BJ (cell line): Measurements from ENCODE around the gene FCN2. TPM values are rescaled to one million over a fixed set of nuclear protein-coding genes. Genes with fewer than 3 reads are reported as not detected.

Experiments used
- CTCF ChIA-PET: fragments of 350-600 bp; formaldehyde crosslinking; extraction: SDS; loops from one replicate; lab custom pipeline; 2021; ENCODE audit warnings: antibody characterized with exemption, inconsistent platforms; lab: Yijun Ruan, JAX
- POLR2A ChIA-PET: fragments of 300-600 bp; sonication (Branson Sonifier 250); formaldehyde crosslinking; extraction: SDS; loops from one replicate; lab custom pipeline; 2021; ENCODE audit warnings: antibody characterized with exemption; lab: Charles Lee
- DNase-seq: peaks from one replicate; pipeline ENCODE4 v3.0.0-alpha.2; 2011; ENCODE audit warnings: low read depth
- H3K27me3 ChIP-seq: 2 replicates; pipeline ENCODE4 v1.6.0; 2011; ENCODE audit warnings: low read length; ENCODE audit not compliant: control insufficient read depth, insufficient read depth
- H3K36me3 ChIP-seq: 2 replicates; pipeline ENCODE4 v1.5.1; 2011; ENCODE audit warnings: low read length; ENCODE audit not compliant: control insufficient read depth, insufficient read depth
- H3K4me3 ChIP-seq: 2 replicates; pipeline ENCODE4 v1.5.1; 2011; ENCODE audit warnings: low read depth, mild to moderate bottlenecking, control low read depth, low read length
- polyA plus RNA-seq: library from polyadenylated mRNA; depleted of rRNA; stranded (reverse); fragments of >200 nt; gene quantifications from 2 replicates; pipeline ENCODE4 v1.2.3, GENCODE V29; 2011
- TF ChIP-seq, protein P1 (sequence below): IDR thresholded peaks from 2 replicates; pipeline ENCODE4 v1.5.1; 2011; ENCODE audit warnings: low read depth, mild to moderate bottlenecking, control low read depth, inconsistent platforms, low read length, moderate library complexity; ENCODE audit not compliant: insufficient read depth

Gene FCN2
- polyA plus RNA-seq, 1 experiment: not detected

DNA sequence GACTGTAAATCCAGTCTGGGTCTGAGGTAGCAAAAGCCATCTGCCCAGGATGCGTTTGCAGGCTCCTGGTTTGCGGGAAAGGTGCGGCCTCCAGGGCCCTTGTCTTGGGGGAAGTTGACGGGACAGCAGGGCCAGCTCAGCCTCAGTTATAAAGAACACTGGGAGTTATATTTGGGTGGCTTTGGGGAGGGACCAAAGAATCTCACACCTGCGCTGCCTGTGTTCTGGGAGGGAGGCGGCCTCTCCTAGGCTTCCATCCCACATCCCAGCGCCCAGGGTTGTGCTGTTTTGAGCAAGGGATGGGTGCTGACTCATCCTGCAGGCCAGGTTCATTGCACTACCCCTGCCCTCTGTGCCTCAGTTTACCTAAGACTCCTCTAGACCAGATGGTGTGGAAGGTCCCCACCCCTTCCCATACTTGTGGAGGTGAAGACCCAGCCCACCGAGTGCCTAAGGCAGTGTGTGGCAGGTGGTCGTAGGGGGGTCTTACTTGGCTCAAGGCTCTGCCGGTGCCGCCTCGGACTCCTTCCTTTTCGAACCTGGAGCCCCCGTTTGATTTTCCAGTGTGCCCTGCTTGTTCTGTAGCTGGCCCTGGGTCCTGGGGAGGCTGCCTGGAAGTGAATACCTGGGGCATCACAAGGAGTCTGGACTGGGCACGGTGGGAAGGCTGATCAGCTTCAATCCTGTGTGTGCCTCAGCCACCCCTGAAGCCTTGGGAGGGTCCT is 39.3 kb upstream of the FCN2 start:
- TF ChIP-seq, protein P1, sequence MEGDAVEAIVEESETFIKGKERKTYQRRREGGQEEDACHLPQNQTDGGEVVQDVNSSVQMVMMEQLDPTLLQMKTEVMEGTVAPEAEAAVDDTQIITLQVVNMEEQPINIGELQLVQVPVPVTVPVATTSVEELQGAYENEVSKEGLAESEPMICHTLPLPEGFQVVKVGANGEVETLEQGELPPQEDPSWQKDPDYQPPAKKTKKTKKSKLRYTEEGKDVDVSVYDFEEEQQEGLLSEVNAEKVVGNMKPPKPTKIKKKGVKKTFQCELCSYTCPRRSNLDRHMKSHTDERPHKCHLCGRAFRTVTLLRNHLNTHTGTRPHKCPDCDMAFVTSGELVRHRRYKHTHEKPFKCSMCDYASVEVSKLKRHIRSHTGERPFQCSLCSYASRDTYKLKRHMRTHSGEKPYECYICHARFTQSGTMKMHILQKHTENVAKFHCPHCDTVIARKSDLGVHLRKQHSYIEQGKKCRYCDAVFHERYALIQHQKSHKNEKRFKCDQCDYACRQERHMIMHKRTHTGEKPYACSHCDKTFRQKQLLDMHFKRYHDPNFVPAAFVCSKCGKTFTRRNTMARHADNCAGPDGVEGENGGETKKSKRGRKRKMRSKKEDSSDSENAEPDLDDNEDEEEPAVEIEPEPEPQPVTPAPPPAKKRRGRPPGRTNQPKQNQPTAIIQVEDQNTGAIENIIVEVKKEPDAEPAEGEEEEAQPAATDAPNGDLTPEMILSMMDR: no peak
- CTCF ChIA-PET: no interaction called here
- no peaks in the 10 kb centered on the region for H3K27me3 ChIP-seq
- DNase-seq: no peak
- POLR2A ChIA-PET: no interaction called here
- no peak overlapping the region for H3K4me3 ChIP-seq
- H3K36me3 ChIP-seq: peaks cover 66% of the 10 kb centered on the region

DNA sequence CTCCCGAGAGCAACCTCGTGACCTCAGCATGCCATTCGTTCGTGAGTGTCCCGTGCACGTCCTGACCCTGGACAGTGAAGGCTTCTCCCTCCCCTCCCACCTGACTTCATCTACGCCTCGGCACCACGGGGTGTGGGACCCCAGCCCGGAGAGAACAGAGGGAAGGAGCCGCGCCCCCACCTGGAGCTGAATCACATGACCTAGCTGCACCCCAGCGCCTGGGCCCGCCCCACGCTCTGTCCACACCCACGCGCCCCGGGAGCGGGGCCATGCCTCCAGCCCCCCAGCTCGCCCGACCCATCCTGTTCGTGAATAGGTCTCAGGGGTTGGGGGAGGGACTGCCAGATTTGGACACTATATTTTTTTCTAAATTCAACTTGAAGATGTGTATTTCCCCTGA is 38.3 kb upstream of the FCN2 start:
- TF ChIP-seq, protein P1: no peak
- Histone ChIP-seq H3K4me3 (no peak overlapping the region), H3K36me3 (peaks cover 60% of the 10 kb centered on the region), H3K27me3 (no peaks in the 10 kb centered on the region)
- POLR2A ChIA-PET: no interaction called here
- CTCF ChIA-PET: no interaction called here
- no peak for DNase-seq

DNA sequence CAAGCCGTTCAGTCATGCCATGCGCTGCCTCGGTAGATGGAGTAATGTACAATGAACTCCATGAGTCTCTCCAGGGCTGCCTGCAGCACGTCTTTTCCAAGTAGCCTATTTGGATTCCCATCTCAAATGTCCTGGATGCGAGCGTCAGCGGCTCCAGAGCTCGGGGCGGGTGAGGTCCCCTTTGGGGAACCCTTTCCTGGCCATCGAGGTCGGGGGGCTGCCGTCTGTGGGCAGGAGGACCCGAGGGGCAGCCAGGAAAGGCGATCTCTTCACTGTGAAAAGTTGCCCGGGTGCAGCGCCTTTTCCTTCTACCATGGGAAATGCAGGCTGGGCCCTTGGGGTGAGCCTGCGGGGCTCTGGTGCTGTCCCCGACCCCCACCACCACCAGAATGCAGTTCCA is 36.9 kb upstream of the FCN2 start:
- DNase-seq: no peak
- TF ChIP-seq, protein P1: no peak
- H3K4me3 ChIP-seq: no peak overlapping the region

DNA sequence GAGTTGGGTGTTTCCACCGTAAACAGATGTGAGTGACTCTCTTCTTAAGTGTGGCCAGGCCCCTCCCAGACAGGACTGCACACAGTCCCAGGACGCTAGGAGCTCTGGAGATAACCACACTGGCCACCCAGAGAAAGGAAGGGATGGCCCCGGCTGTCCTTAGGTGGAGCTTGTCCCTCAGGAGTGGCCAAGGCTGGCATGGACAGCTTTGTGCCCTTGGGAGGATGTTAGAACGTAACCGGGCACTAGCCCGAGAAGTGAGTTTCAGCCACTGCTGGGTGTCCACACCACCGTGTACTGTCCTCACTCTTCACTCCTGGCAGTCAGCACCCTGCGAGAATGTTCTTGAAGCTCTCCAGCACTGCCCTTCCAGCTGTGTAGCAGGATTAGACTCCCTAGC is 35.8 kb upstream of the FCN2 start:
- TF ChIP-seq, protein P1: no peak
- DNase-seq: no peak
- POLR2A ChIA-PET: no interaction called here
- peaks cover 43% of the 10 kb centered on the region for H3K36me3 ChIP-seq
- no peaks in the 10 kb centered on the region for H3K27me3 ChIP-seq
- CTCF ChIA-PET: interaction anchor here (0.6 kb wide), 1 partner anchor 198 kb away, joined by 3 read pairs; no protein-coding TSS in a partner anchor
- no peak overlapping the region for H3K4me3 ChIP-seq

More for the DNA sequence above, 36.9 kb upstream of the FCN2 start:
- ChIA-PET CTCF (no interaction called here), POLR2A (no interaction called here)
- no peaks in the 10 kb centered on the region for H3K27me3 ChIP-seq
- H3K36me3 ChIP-seq: peaks cover 51% of the 10 kb centered on the region

DNA sequence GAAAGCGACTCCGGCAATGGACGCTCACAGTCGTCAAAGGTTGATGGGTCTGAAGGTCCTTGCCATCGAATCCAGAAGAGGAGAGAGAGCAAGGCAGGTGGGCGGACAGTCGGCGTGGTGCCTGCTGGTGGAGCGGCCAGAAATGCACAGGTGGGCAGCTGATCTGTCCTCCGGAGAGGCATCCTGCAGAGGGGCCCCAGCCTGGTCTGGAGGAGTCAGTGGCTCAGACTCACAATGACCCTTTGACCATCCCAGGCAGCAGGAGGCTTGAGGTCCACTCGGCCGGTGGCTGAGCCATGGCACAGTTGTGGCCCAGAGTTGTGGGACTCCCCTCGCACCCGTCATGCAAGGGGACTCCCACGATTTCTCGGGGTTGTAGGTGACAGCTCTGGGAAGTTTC is 34.4 kb upstream of the FCN2 start:
- POLR2A ChIA-PET: no interaction called here
- no peak for DNase-seq
- TF ChIP-seq, protein P1: no peak
- CTCF ChIA-PET: no interaction called here
- Histone ChIP-seq H3K36me3 (peaks cover 31% of the 10 kb centered on the region), H3K4me3 (no peak overlapping the region), H3K27me3 (no peaks in the 10 kb centered on the region)
